HEK293 (cell line): ENCODE results near the gene GMPR2.

ENCODE experiments used
- EGR2 ChIP-seq: fragments of 450-650 bp; formaldehyde crosslinking; IDR thresholded peaks from 2 replicates; pipeline ENCODE4 v1.5.1; 2016; ENCODE audit warnings: low read depth, missing biosample characterization, missing genetic modification characterization
- GLI2 ChIP-seq: fragments of 450-650 bp; formaldehyde crosslinking; IDR thresholded peaks from 2 replicates; pipeline ENCODE4; 2017; ENCODE audit warnings: missing biosample characterization, missing genetic modification characterization, low read depth, borderline replicate concordance
- HOXA7 ChIP-seq: sonication (generic); formaldehyde crosslinking; IDR thresholded peaks from 2 replicates; pipeline ENCODE4 v1.8.1; 2022; ENCODE audit warnings: missing genetic modification reagents, borderline replicate concordance
- KLF8 ChIP-seq: fragments of 450-650 bp; formaldehyde crosslinking; IDR thresholded peaks from 2 replicates; pipeline ENCODE4 v1.5.1; 2016; ENCODE audit warnings: missing biosample characterization, missing genetic modification characterization
- PRDM4 ChIP-seq: fragments of 450-650 bp; formaldehyde crosslinking; IDR thresholded peaks from 2 replicates; pipeline ENCODE4 v1.5.1; 2017; ENCODE audit warnings: missing biosample characterization, missing genetic modification characterization
- WT1 ChIP-seq: fragments of 450-650 bp; formaldehyde crosslinking; IDR thresholded peaks from 2 replicates; pipeline ENCODE4 v1.5.1; 2016; ENCODE audit warnings: missing biosample characterization, missing genetic modification characterization
- ZBTB20 ChIP-seq: fragments of 450-650 bp; formaldehyde crosslinking; IDR thresholded peaks from 2 replicates; pipeline ENCODE4 v1.5.1; 2016; ENCODE audit warnings: missing biosample characterization, missing genetic modification characterization
- ZBTB26 ChIP-seq: fragments of 450-650 bp; formaldehyde crosslinking; optimal IDR thresholded peaks from 2 replicates; pipeline ENCODE3; 2016; ENCODE audit warnings: missing biosample characterization, mild to moderate bottlenecking, missing genetic modification characterization
- ZBTB6 ChIP-seq: fragments of 450-650 bp; formaldehyde crosslinking; IDR thresholded peaks from 2 replicates; pipeline ENCODE4 v1.5.1; 2017; ENCODE audit warnings: missing biosample characterization, missing genetic modification characterization
- ZEB2 ChIP-seq: fragments of 450-650 bp; formaldehyde crosslinking; IDR thresholded peaks from 2 replicates; pipeline ENCODE4 v1.5.1; 2016; ENCODE audit warnings: missing biosample characterization, missing genetic modification characterization
- ZFP69B ChIP-seq: fragments of 450-650 bp; formaldehyde crosslinking; IDR thresholded peaks from 2 replicates; pipeline ENCODE4 v1.5.1; 2016; ENCODE audit warnings: missing biosample characterization, missing genetic modification characterization
- ZNF121 ChIP-seq: fragments of 450-650 bp; formaldehyde crosslinking; IDR thresholded peaks from 2 replicates; pipeline ENCODE4 v1.5.1; 2016; ENCODE audit warnings: missing biosample characterization, missing genetic modification characterization
- ZNF133 ChIP-seq: fragments of 450-650 bp; formaldehyde crosslinking; IDR thresholded peaks from 2 replicates; pipeline ENCODE4 v1.5.1; 2016; ENCODE audit warnings: missing biosample characterization, missing genetic modification characterization
- ZNF140 ChIP-seq: fragments of 450-650 bp; formaldehyde crosslinking; IDR thresholded peaks from 2 replicates; pipeline ENCODE4 v1.5.1; 2016; ENCODE audit warnings: missing biosample characterization, missing genetic modification characterization
- ZNF341 ChIP-seq: fragments of 450-650 bp; formaldehyde crosslinking; IDR thresholded peaks from 2 replicates; pipeline ENCODE4; 2016; ENCODE audit warnings: low read depth, missing biosample characterization, missing genetic modification characterization
- ZNF404 ChIP-seq: fragments of 450-650 bp; formaldehyde crosslinking; IDR thresholded peaks from 2 replicates; pipeline ENCODE4 v1.5.1; 2017; ENCODE audit warnings: missing biosample characterization, missing genetic modification characterization
- ZNF426 ChIP-seq: fragments of 450-650 bp; formaldehyde crosslinking; IDR thresholded peaks from 2 replicates; pipeline ENCODE4 v1.5.1; 2017; ENCODE audit warnings: missing biosample characterization, missing genetic modification characterization, mild to moderate bottlenecking, inconsistent platforms, moderate library complexity
- ZNF48 ChIP-seq: fragments of 450-650 bp; formaldehyde crosslinking; IDR thresholded peaks from 2 replicates; pipeline ENCODE4 v1.5.1; 2016; ENCODE audit warnings: missing biosample characterization, missing genetic modification characterization
- ZNF561 ChIP-seq: fragments of 450-650 bp; IDR thresholded peaks from 2 replicates; pipeline ENCODE4 v1.5.1; 2018; ENCODE audit warnings: missing biosample characterization, missing genetic modification characterization, borderline replicate concordance
- ZNF660 ChIP-seq: fragments of 450-650 bp; IDR thresholded peaks from 2 replicates; pipeline ENCODE4 v1.5.1; 2018; ENCODE audit warnings: missing biosample characterization, mild to moderate bottlenecking, missing genetic modification characterization
- ZNF677 ChIP-seq: fragments of 450-650 bp; IDR thresholded peaks from 2 replicates; pipeline ENCODE4 v1.5.0; 2018; ENCODE audit warnings: missing biosample characterization, mild to moderate bottlenecking, missing genetic modification characterization, moderate library complexity
- ZNF776 ChIP-seq: fragments of 450-650 bp; formaldehyde crosslinking; IDR thresholded peaks from 2 replicates; pipeline ENCODE4 v1.5.0; 2017; ENCODE audit warnings: missing biosample characterization, missing genetic modification characterization, borderline replicate concordance
- ZNF830 ChIP-seq: fragments of 450-650 bp; IDR thresholded peaks from 2 replicates; pipeline ENCODE4 v1.5.0; 2018; ENCODE audit warnings: missing biosample characterization, missing genetic modification characterization, low read depth, mild to moderate bottlenecking, moderate library complexity
- ZNF837 ChIP-seq: fragments of 450-650 bp; formaldehyde crosslinking; IDR thresholded peaks from 2 replicates; pipeline ENCODE4 v1.5.1; 2016; ENCODE audit warnings: missing biosample characterization, missing genetic modification characterization
- ZSCAN30 ChIP-seq: fragments of 450-650 bp; IDR thresholded peaks from 2 replicates; pipeline ENCODE4 v1.5.1; 2018; ENCODE audit warnings: missing biosample characterization, mild to moderate bottlenecking, missing genetic modification characterization, moderate library complexity
- ZXDB ChIP-seq: fragments of 450-650 bp; formaldehyde crosslinking; IDR thresholded peaks from 2 replicates; pipeline ENCODE4 v1.5.1; 2016; ENCODE audit warnings: missing biosample characterization, missing genetic modification characterization
- TF ChIP-seq, protein P1 (sequence below): fragments of 450-650 bp; formaldehyde crosslinking; IDR thresholded peaks from 2 replicates; pipeline ENCODE4 v1.5.1; 2016; ENCODE audit warnings: missing biosample characterization, missing genetic modification characterization
- TF ChIP-seq, protein P2 (sequence below): fragments of 450-650 bp; formaldehyde crosslinking; IDR thresholded peaks from 2 replicates; pipeline ENCODE4 v1.5.1; 2016; ENCODE audit warnings: missing biosample characterization, missing genetic modification characterization
- TF ChIP-seq, protein P3 (sequence below): fragments of 450-650 bp; formaldehyde crosslinking; IDR thresholded peaks from 2 replicates; pipeline ENCODE4 v1.5.1; 2017; ENCODE audit warnings: missing biosample characterization, mild to moderate bottlenecking, missing genetic modification characterization, moderate library complexity
- TF ChIP-seq, protein P4 (sequence below): fragments of 450-650 bp; formaldehyde crosslinking; IDR thresholded peaks from 2 replicates; pipeline ENCODE4 v1.5.1; 2017; ENCODE audit warnings: missing biosample characterization, missing genetic modification characterization

The GMPR2 gene

GRCh38 chr14:24215495-24216344, 17.0 kb upstream of the GMPR2 start, which contains the start of gene MDP1 (continued):
- TF ChIP-seq ZNF561 (tag by site-specific recombination) (no peak), ZBTB20 (tag by site-specific recombination) (peak; percentile 60; the same call in 1 of the 2 replicates), ZBTB26 (tag by site-specific recombination) (peak; percentile 51), ZNF48 (no peak), ZNF140 (tag by site-specific recombination) (no peak), ZBTB6 (tag by site-specific recombination) (no peak), ZNF341 (tag by site-specific recombination) (peak; percentile 14; the same call in 1 of the 2 replicates), HOXA7 (CRISPR knock-in tag) (no peak), ZNF677 (tag by site-specific recombination) (no peak), GLI2 (no peak), PRDM4 (no peak), ZNF404 (tag by site-specific recombination) (no peak), ZNF837 (no peak), EGR2 (tag by site-specific recombination) (no peak), ZNF121 (tag by site-specific recombination) (no peak), ZNF426 (tag by site-specific recombination) (no peak), ZEB2 (tag by site-specific recombination) (peak; percentile 69), ZSCAN30 (no peak), ZFP69B (tag by site-specific recombination) (peak; percentile 53; the same call in 1 of the 2 replicates), ZNF830 (no peak), ZXDB (tag by site-specific recombination) (peak; percentile 85; the same call in 1 of the 2 replicates), ZNF133 (tag by site-specific recombination) (no peak), ZNF776 (tag by site-specific recombination) (no peak), ZNF660 (peak; percentile 79), KLF8 (peak; percentile 98), WT1 (tag by site-specific recombination) (0 out of 2 replicates have a peak, but pooled peaks have one; percentile 32)
- TF ChIP-seq, protein P1, sequence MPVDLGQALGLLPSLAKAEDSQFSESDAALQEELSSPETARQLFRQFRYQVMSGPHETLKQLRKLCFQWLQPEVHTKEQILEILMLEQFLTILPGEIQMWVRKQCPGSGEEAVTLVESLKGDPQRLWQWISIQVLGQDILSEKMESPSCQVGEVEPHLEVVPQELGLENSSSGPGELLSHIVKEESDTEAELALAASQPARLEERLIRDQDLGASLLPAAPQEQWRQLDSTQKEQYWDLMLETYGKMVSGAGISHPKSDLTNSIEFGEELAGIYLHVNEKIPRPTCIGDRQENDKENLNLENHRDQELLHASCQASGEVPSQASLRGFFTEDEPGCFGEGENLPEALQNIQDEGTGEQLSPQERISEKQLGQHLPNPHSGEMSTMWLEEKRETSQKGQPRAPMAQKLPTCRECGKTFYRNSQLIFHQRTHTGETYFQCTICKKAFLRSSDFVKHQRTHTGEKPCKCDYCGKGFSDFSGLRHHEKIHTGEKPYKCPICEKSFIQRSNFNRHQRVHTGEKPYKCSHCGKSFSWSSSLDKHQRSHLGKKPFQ (tag by site-specific recombination) = no peak
- TF ChIP-seq, protein P2, sequence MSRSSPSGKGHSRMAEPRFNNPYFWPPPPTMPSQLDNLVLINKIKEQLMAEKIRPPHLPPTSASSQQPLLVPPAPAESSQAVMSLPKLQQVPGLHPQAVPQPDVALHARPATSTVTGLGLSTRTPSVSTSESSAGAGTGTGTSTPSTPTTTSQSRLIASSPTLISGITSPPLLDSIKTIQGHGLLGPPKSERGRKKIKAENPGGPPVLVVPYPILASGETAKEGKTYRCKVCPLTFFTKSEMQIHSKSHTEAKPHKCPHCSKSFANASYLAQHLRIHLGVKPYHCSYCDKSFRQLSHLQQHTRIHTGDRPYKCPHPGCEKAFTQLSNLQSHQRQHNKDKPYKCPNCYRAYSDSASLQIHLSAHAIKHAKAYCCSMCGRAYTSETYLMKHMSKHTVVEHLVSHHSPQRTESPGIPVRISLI = no peak
- TF ChIP-seq, protein P3, sequence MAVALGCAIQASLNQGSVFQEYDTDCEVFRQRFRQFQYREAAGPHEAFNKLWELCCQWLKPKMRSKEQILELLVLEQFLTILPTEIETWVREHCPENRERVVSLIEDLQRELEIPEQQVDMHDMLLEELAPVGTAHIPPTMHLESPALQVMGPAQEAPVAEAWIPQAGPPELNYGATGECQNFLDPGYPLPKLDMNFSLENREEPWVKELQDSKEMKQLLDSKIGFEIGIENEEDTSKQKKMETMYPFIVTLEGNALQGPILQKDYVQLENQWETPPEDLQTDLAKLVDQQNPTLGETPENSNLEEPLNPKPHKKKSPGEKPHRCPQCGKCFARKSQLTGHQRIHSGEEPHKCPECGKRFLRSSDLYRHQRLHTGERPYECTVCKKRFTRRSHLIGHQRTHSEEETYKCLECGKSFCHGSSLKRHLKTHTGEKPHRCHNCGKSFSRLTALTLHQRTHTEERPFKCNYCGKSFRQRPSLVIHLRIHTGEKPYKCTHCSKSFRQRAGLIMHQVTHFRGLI (tag by site-specific recombination) = peak; percentile 68; the same call in 1 of the 2 replicates
- TF ChIP-seq, protein P4, sequence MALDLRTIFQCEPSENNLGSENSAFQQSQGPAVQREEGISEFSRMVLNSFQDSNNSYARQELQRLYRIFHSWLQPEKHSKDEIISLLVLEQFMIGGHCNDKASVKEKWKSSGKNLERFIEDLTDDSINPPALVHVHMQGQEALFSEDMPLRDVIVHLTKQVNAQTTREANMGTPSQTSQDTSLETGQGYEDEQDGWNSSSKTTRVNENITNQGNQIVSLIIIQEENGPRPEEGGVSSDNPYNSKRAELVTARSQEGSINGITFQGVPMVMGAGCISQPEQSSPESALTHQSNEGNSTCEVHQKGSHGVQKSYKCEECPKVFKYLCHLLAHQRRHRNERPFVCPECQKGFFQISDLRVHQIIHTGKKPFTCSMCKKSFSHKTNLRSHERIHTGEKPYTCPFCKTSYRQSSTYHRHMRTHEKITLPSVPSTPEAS (tag by site-specific recombination) = no peak
